HG02870 (cell line): ENCODE results near the gene ANKRD65.

Experiments
- ATAC-seq: cut with Tn5 transposase; IDR thresholded peaks from one replicate; pipeline ENCODE4 v1.9.1; 2021; ENCODE audit warnings: mild to moderate bottlenecking, moderate library complexity; ENCODE audit not compliant: unreplicated experiment

ANKRD65 gene

GRCh38 chr1:1442069-1442770 lies 21.1 kb upstream of the ANKRD65 start:
- no peak for ATAC-seq

GRCh38 chr1:1441002-1441888 lies 20.2 kb upstream of the ANKRD65 start:
- ATAC-seq: no peak

- ATAC-seq: no peak
These were observed 19.4 kb upstream of the ANKRD65 start for GRCh38 chr1:1440262-1441001.

GRCh38 chr1:1439546-1440261 lies 18.6 kb upstream of the ANKRD65 start:
- no peak for ATAC-seq

GRCh38 chr1:1438531-1439381 lies 17.7 kb upstream of the ANKRD65 start:
- no peak for ATAC-seq

- ATAC-seq: no peak
These were observed 16.9 kb upstream of the ANKRD65 start for GRCh38 chr1:1437904-1438376.

GRCh38 chr1:1437033-1437903 lies 16.2 kb upstream of the ANKRD65 start:
- ATAC-seq: no peak

GRCh38 chr1:1436630-1437032 lies 15.6 kb upstream of the ANKRD65 start:
- ATAC-seq: no peak

- ATAC-seq: no peak
These were observed 15.0 kb upstream of the ANKRD65 start for GRCh38 chr1:1435911-1436629.

- ATAC-seq: no peak
These were observed 14.2 kb upstream of the ANKRD65 start, which contains the start of gene VWA1 for GRCh38 chr1:1435106-1435903. Gene VWA1, plus strand, starts transcription at chr1:1435690. Its CDS starts 59 bp downstream, at chr1:1435749.

GRCh38 chr1:1434824-1435105 lies 13.7 kb upstream of the ANKRD65 start:
- no peak for ATAC-seq

- no peak for ATAC-seq
These were observed 13.2 kb upstream of the ANKRD65 start for GRCh38 chr1:1434131-1434823.

- no peak for ATAC-seq
These were observed 12.7 kb upstream of the ANKRD65 start for GRCh38 chr1:1433804-1434130.

GRCh38 chr1:1432951-1433803 lies 12.1 kb upstream of the ANKRD65 start:
- ATAC-seq: no peak

- no peak for ATAC-seq
These were observed 11.3 kb upstream of the ANKRD65 start for GRCh38 chr1:1432274-1432950.
